Osteocyte (in vitro differentiated cells): ENCODE measurements around the gene SPIN1. TPM values are rescaled to one million over a fixed set of nuclear protein-coding genes. Genes with fewer than 3 reads are reported as not detected.

Experiments used
- DNase-seq: peaks from one replicate; pipeline ENCODE4 v3.0.0; 2021; ENCODE audit warnings: mixed read lengths; ENCODE audit not compliant: unreplicated experiment; ENCODE audit errors: extremely low spot score
- H3K27ac Mint-ChIP-seq: one replicate; pipeline ENCODE4 v1.8.0; 2021; ENCODE audit warnings: mild to moderate bottlenecking, mixed read lengths; ENCODE audit not compliant: unreplicated experiment
- H3K27me3 Mint-ChIP-seq: one replicate; pipeline ENCODE4 v1.8.0; 2021; ENCODE audit warnings: mixed read lengths; ENCODE audit not compliant: unreplicated experiment
- H3K36me3 Mint-ChIP-seq: one replicate; pipeline ENCODE4 v1.8.0; 2021; ENCODE audit warnings: mixed read lengths; ENCODE audit not compliant: unreplicated experiment
- H3K4me1 Mint-ChIP-seq: one replicate; pipeline ENCODE4 v1.8.0; 2021; ENCODE audit warnings: mixed read lengths; ENCODE audit not compliant: unreplicated experiment
- H3K4me3 Mint-ChIP-seq: one replicate; pipeline ENCODE4 v1.8.0; 2021; ENCODE audit warnings: mild to moderate bottlenecking, moderate library complexity, mixed read lengths; ENCODE audit not compliant: unreplicated experiment
- H3K9me3 Mint-ChIP-seq: one replicate; pipeline ENCODE4 v1.8.0; 2021; ENCODE audit warnings: mixed read lengths; ENCODE audit not compliant: unreplicated experiment
- CTCF ChIP-seq: fragments of 200-600 bp; sonication (generic); IDR thresholded peaks from 2 replicates; pipeline ENCODE4 v1.5.0; 2021; ENCODE audit warnings: antibody characterized with exemption, mild to moderate bottlenecking, moderate library complexity
- total RNA-seq: library from RNA; stranded (reverse); gene quantifications from 2 replicates; pipeline ENCODE4 v1.2.1, GENCODE V29; 2021

The SPIN1 gene
- total RNA-seq, 1 donor from 2014 or later: 115 TPM

GRCh38 chr9:88406051-88406450, 17.8 kb downstream of the SPIN1 start:
- Mint-ChIP-seq H3K9me3 (no peaks in the 10 kb centered on the region), H3K36me3 (no peaks in the 10 kb centered on the region), H3K27me3 (no peaks in the 10 kb centered on the region), H3K27ac (no peak overlapping the region), H3K4me3 (no peak overlapping the region), H3K4me1 (peaks cover 15% of the 10 kb centered on the region)
- no peak for TF ChIP-seq CTCF
- no peak for DNase-seq

GRCh38 chr9:88411471-88411870, 23.2 kb downstream of the SPIN1 start:
- Mint-ChIP-seq H3K36me3 (peaks cover 6% of the 10 kb centered on the region), H3K9me3 (no peaks in the 10 kb centered on the region), H3K4me3 (no peak overlapping the region), H3K27me3 (no peaks in the 10 kb centered on the region), H3K4me1 (peaks cover 8% of the 10 kb centered on the region), H3K27ac (no peak overlapping the region)
- no peak for TF ChIP-seq CTCF
- DNase-seq: no peak

- peaks cover 21% of the 10 kb centered on the region for H3K36me3 Mint-ChIP-seq
- no peak for TF ChIP-seq CTCF
- no peaks in the 10 kb centered on the region for H3K27me3 Mint-ChIP-seq
- H3K4me1 Mint-ChIP-seq: peaks cover 11% of the 10 kb centered on the region
- H3K9me3 Mint-ChIP-seq: peaks cover 6% of the 10 kb centered on the region
- H3K4me3 Mint-ChIP-seq: no peak overlapping the region
- no peak for DNase-seq
- no peak overlapping the region for H3K27ac Mint-ChIP-seq
Observed at GRCh38 chr9:88414298-88414697, 26.1 kb downstream of the SPIN1 start.

- TF ChIP-seq CTCF: no peak
- no peak overlapping the region for H3K27ac Mint-ChIP-seq
- H3K4me1 Mint-ChIP-seq: peaks cover 11% of the 10 kb centered on the region
- peaks cover 33% of the 10 kb centered on the region for H3K36me3 Mint-ChIP-seq
- DNase-seq: no peak
- peaks cover 14% of the 10 kb centered on the region for H3K9me3 Mint-ChIP-seq
- no peaks in the 10 kb centered on the region for H3K27me3 Mint-ChIP-seq
- H3K4me3 Mint-ChIP-seq: no peak overlapping the region
Observed at GRCh38 chr9:88418025-88418424, 29.8 kb downstream of the SPIN1 start.

GRCh38 chr9:88418715-88419540, 30.7 kb downstream of the SPIN1 start:
- peaks cover 11% of the 10 kb centered on the region for H3K4me1 Mint-ChIP-seq
- DNase-seq: no peak
- no peak for TF ChIP-seq CTCF
- no peaks in the 10 kb centered on the region for H3K27me3 Mint-ChIP-seq
- peak overlapping the region; percentile 18 for H3K27ac Mint-ChIP-seq
- no peak overlapping the region for H3K4me3 Mint-ChIP-seq
- peaks cover 35% of the 10 kb centered on the region for H3K36me3 Mint-ChIP-seq
- peaks cover 14% of the 10 kb centered on the region for H3K9me3 Mint-ChIP-seq
